Activated CD4-positive, alpha-beta T cell treated with anti-CD3 and anti-CD28 coated beads, Interleukin-10, Interleukin-2, amounts not matched to agents 100 ng/mL and 50 ng/mL, durations not matched to agents 16 hours and 8 hours (primary cell): ENCODE results near the gene FKBP5.
"Not testable (repeated sequence)": the region's sequence is repeated elsewhere in the genome, so short reads cannot be mapped to it uniquely, and the experiment has no call there.

Source experiments
- DNase-seq: peaks from one replicate; pipeline ENCODE4 v3.0.0-alpha.2; 2020

The FKBP5 gene

DNA sequence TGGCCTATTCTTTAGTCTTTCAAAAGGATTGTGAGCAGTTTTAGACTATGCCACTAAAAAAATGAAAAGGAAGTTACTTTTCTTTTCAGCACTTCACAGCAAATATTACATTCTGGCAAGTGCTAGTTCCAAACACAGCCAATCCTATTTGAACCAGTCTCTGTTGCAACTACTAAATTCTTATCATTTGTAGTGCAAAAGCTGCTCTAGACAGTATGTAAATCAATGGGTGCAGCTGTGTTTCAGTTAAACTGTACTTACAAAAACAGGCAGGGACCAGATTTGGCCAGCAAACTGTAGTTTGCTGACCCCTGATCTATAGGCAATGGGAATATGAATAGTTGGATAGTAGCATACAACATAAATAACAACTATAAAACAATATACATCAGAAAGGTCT is 107.9 kb downstream of the FKBP5 start:
- DNase-seq, result no peak

DNA sequence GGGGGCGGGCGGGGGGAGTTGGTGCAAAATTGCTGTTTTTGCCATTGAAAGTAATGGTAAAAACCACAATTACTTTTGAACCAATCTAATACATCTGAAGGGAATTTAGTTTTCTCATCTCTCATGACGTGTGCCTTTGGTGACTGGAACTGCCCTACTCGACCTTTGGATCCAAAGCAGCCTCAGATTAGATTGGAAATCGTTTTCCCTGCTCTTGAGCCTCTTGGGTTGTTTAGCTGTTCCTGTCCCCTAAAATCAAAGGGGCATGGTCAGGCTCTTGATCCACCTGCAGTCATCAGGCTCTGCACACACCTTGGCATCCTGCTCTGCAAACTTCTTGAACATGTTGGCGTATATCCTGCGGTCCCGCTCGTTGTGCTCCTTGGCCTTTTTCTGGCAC is 112.0 kb downstream of the FKBP5 start:
- no peak for DNase-seq

DNA sequence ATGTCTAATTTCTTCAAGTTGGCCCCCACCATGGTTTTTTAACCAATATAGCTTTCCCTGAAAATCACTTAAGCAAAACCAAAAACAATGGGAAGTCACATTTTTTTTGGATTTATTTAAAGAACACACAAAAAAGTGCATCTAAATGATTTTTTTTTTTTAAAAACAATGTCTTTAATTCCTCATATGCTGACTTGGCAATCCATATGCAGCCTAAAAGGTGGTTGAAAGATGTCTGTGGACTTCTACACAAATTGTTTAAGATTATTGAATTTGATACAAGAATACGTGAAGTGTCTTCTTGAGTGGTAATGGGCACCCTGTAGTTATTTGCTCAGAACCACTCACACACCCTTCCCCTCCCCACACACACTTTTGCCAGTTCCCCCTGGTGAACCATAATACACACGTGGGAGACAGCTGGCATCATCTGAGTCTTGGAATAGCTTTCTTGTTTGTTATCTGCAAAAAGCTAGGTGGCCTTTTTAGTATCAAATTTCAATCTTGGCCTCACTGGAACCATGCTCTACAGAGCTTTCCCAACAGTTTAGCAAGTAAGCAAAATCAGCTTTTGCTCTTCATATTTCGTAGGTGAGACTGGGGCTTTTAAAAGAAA is 115.1 kb downstream of the FKBP5 start:
- DNase-seq, result no peak

DNA sequence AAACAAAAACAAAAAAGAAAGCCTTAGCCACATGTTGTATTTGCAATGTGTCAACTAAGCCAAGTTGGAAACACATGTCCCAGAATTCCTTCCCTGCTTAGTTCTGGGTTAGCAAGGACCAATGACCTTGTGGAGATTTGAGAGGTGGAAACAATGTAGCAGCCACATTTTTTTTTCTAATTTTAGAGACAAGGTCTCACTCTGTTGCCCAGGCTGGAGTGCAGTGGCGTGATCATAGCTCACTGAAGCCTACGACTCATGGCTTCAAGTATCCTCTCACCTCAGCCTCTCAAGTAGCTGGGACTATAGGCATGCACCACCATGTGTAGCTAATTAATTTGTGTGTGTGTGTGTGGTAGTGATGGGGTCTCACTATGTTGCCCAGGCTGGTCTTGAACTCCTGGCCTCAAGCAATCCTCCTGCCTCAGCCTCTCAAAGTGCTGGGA is 117.8 kb downstream of the FKBP5 start:
- DNase-seq, result not testable (repeated sequence)

DNA sequence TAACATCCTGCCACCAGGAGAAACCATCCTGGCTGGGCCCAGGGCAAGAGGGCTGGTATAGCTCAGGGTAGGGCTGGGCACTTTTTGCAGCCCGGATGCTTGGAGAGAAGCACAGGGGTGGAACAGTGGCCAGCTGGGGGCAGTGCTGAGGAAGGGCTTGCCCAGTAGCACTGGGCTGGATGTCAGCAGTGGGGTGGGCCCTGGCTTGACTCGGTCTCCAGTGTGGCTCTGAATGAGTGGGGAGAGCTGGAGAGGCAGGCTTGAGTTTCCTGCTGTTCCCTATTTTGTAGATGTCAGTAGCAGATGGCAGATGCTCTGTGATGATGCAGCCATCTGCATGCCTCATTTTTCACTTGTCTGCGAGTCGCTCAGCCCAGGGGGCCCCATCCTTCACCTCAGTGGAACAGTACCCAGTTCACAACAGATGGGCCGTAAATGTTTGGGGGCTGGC is 119.7 kb downstream of the FKBP5 start:
- peak; percentile 17 for DNase-seq

DNA sequence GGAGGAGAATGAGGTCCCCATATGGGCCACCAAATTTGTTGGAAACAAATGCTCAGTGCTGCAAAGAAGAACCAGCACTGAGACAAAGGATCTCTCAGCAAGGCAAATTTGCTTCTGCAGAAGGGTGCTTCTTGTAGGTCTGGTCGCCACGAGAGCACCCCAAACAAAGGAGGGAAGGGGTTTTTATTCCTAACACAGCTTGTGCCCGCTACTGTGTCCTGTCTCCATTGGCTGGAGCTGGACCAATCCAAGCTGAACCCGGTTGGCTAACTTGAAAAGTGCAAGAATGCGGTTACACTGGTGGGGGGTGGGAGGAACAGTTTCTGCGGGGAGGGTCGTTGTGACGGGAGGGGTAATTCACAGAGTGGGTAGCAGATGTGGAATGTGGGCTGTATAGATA is 121.9 kb downstream of the FKBP5 start:
- no peak for DNase-seq

DNA sequence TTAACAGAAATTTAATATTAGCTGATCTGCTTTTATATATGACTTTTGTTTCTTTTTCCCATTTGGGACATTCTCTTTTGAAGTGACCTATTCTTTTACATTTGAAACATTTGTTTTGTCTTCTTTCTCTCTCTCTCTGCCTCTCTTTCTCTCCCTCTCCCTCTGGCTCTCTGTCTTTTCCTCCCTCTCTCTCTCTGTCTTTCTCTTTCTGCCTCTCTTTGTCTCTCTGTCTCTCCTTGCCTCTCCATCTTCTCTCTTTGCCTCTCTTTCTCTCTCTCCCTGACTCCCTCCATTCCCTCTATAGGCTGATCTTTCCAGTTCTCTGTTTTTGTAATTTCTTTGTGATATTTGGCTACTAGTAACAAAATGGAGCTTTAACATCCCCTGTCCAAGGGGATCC is 124.0 kb downstream of the FKBP5 start:
- DNase-seq, result no peak

DNA sequence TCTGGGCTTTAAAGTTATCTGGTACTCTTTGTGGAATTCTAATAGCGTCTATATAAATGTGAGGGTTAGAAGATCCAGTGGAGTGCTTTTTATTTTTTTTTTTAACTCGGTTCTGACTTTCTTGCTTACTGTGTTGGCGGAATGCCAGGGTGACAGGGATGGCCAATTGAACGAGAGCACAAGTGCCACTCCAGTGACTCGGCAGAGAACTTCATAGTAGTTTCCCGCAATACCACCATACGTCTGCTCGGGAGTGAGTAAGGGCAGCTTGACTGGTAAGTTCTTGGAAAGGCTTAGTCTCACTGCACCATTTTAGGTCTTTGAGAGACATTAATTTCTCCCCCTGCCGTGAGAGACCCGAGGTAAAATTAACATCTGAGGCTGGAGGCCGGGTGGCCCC is 126.7 kb downstream of the FKBP5 start:
- DNase-seq, result no peak

DNA sequence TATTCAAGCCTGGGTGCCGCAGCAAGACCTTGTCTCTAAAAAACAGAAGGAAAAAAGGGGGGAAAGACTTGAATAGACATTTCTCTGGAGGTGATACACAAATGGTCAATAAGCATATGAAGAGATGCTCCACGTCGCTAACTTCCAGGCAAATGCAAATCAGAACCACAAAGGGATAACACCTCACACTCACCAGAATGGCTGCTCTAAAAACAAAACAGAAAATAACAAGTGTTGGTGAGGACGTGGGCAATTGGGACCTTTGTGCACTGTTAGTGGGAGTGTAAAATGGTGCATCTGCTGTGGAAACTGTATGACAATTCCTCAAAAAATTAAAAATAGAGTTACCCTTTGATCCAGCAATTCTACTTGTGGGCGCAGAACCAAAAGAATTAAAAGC is 127.6 kb downstream of the FKBP5 start:
- DNase-seq, result no peak

DNA sequence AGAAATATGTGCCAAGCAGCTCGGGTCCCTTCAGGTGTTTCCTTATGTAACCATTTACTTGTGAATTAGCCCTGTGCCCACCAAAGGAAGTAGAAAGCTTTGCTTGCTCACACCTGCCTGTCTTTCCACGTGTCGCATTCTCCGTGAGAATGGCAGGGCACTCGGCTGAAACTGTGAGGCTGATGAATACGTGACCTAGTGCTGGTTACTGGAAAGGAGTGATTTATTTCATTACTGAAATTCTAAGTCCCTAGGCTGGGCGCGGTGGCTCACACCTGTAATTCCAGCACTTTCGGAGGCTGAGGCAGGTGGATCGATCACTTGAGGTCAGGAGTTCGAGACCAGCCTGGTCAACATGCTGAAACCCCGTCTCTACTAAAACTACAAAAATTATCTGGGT is 130.1 kb downstream of the FKBP5 start:
- no peak for DNase-seq

DNA sequence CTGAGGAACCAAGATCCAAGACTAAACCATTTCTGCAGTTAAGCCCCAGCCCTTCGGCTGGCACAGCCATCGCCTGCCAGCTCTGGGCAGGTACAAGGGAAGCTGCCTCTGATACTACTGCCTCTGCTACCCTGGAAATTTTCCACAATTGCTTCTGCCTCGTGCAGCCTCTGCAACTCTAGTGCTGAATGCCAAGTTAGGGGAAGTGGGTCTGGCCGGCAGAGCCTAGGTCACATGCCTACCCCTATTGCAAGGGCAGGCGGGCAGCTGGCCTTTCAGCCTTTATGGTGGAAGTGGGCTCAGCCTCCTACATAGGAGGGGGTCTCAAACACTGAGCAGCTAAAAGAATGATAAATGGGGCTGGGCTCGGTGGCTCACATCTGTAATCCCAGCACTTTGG is 131.5 kb downstream of the FKBP5 start:
- DNase-seq, result no peak

DNA sequence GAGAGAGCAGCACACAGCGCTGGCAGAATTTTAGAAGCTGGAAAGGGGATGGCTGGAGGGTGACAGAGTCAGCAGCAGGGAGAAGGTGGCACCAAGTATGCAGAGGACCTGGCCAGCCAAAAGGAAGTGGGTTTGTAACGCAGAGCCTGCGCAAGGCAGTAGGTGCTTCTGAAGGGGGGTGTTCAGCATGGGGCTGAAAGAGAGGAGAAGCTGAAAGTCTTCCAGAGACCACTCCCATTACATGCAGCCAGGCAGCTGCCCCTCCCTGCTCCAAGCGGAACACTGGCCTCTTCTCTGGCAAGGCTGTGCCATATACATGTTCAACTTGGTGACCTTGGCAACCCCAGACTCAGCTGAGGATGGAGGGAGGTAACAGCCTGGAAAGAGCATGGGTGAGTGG is 133.9 kb downstream of the FKBP5 start:
- no peak for DNase-seq

DNA sequence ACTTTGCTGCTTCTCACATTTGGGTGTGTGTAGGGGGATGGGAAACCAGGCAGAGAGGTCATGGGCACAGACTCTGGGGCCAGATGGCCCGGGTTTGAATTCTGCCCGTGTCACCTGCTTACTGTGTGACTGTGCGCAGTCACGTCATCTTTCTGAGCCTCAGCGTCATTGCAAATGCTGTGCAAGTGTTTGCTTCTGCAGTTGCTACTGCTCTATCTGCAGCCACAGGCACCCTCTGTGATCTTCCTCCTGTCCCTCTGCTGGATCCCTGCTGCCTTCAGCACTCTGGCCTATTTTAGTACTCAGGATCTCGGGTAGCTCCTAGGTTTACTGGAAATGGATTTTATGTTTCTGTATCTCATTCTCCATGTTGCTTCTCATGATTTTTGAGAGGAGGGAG is 135.4 kb downstream of the FKBP5 start:
- DNase-seq, result no peak

DNA sequence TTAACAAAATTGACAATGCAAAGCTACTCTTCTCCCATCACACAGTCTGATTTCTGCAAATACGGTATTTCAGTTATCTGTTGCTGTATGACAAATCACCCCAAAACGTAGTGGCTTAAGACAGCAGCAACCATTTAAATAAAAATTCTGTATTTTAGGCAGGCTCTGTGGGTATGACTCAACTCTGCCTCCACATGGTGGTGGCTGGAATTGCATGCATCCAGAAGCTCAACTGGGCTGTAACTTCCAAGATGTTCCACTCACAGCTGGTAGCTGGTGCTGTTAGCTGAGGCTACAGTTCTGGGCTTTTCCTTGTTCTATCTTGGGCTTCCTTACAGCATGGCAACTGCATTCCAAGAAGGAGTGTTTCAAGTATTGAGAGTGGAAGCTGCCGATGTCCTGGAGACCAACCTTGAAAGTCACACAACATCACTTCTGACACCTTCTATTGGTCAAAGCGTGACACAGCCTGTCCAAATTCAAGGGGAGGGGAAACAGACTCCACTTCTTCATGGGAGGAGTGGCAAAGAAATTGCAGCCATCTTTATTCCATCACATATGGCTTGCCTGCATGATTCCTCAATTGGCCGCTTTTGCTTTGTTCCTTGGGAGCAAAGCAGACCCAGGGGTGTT is 136.3 kb downstream of the FKBP5 start:
- DNase-seq, result peak; percentile 68

DNA sequence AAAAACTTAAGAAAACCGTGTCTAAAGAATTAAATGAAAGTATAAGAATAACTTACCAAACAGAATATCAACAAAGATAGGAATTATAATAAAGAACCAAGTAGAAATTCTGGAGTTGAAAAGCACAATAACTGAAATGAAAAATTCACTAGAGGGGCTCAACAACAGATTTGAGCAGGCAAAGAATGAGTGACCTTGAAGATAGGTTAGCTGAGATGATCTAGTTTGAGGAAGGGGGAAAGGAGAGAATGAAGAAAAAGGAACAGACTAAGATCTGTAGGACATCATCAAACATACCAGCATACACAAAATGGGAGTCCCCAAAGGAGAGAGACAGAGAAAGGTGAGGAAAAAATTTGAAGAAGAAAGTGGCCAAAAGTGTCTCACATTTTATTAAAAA is 138.3 kb downstream of the FKBP5 start:
- DNase-seq, result no peak

DNA sequence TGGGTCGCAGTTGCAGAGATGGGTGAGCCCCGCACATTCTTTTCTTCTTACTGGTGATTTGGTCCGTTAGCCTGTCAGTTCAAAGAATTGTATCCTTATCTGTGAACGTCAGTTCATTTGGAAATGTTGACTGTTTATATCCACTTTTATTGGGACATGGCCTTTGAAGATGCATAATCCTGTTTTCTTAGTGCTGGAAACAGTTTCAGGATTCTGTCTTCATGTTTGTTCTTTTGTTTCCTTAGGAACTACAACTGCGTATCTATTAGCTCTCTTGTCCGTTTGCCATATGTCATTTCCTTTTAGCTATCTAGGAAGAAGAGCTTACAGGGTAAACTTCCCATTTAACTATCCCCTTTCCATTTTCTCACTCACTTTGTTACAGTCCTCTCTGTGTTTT is 141.0 kb downstream of the FKBP5 start:
- no peak for DNase-seq

DNA sequence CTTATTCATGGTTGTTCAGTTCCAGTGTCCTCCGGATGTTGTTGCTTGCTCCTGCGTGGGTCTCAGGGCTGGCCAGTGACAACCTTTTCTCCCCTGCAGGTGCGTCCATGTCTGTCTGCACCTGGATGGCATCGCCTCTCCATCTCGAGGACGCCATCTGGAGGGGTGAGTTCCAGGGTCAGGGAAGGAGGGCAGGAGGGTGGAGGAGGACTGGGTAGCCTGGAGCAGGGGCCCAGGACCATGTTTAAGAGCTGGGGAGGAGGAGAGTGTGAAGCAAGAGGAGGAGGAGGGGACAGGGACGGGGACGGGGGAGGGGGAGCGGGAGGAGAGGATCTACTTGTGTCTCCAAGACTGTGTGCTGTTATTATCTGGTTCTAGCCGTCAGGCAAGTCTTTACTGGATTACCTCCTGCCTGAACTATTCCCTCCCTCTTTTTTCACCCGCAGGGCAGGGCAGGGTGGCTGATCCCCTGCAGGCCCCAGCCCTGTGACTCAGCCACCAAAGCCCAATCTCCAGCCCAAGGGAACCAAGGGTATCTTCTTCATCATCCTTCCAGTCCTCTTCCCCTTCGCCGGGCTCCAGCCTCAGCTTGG is 143.8 kb downstream of the FKBP5 start:
- DNase-seq, result no peak

DNA sequence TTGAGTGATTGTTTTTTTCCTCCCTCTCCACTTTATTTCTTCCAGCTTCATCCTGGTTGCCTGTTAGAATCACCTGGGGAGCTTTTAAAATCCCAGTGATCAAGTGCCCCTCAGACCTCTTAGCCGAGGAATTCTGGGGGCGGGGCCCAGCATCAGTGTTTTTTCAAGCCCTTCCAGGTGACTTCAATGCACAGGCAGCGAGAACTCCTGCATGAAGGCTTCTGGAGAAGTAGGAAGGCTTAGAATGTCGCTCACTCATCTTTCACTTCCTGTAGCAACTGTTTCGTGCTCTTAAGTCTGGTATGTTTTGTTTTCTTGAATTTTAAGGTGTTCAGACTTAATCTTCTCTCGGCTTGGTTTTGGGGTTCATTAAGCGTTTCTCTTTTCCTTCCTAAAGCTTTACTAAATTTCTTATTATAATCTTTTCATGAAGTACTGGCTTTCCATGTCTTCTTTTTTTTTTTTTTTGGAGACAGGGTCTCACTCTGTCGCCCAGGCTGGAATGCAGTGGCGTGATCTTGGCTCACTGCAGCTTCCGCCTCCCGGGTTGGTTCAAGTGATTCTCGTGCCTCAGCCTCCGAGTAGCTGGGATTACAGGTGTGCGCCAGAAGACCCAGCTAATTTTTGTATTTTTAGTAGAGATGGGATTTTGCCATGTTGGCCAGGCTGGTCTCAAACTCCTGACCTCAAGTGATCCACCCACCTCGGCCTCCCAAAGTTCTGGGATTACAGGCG is 145.1 kb downstream of the FKBP5 start:
- no peak for DNase-seq

DNA sequence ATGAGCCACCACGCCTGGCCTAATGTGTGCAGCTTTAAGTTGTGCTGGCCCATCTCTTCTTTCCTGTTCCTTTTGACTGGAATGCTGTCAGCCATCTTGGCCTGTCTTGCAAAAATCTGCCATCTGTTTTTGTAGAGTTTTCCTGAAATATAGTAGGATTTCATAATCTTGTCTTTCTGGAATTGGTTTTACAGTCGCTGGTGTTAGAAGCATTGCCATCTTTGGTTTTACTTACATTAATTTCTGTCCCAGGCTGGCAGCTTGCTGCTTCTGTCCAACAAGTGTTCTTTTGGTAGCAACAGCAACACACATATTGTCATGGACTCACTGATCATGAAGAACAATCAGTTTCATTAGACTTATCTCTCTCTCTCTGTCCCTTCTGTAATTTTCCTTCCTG is 146.9 kb downstream of the FKBP5 start:
- no peak for DNase-seq

DNA sequence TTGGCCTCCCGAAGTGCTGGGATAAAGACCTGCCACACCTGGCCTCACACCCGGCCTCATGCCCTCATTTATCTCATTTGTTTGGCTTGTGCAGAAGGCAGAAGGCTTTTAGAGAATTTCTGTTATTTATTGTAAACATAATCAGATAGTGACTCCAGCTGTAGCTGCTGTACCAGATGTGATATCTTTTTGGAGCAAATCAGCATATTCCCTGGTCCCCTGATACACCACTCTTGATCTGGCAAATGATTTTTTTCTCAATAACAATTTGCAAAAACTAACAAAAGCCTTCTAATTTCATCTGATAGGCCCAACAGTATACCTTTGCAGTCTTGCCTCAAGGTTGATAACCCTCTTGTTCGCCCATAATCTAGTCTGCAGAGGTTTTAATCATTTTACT is 149.5 kb downstream of the FKBP5 start:
- DNase-seq, result no peak

DNA sequence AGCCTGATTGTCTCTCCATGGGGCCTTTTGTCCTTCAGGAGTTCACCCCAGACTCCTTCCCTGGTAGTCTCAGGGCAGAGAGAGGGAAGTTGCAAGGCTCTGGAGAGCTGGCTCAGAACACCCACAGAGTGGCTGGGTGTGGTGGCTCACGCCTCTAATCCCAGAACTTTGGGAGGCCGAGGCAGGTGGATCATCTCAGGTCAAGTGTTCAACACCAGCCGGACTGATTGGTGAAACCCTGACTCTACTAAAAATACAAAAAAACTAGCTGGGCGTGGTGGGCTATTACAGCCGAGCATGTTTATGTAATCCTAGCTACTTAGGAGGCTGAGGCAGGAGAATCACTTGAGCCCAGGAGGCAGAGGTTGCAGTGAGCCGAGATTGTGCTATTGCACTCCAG is 152.9 kb downstream of the FKBP5 start:
- DNase-seq, result not testable (repeated sequence)

DNA sequence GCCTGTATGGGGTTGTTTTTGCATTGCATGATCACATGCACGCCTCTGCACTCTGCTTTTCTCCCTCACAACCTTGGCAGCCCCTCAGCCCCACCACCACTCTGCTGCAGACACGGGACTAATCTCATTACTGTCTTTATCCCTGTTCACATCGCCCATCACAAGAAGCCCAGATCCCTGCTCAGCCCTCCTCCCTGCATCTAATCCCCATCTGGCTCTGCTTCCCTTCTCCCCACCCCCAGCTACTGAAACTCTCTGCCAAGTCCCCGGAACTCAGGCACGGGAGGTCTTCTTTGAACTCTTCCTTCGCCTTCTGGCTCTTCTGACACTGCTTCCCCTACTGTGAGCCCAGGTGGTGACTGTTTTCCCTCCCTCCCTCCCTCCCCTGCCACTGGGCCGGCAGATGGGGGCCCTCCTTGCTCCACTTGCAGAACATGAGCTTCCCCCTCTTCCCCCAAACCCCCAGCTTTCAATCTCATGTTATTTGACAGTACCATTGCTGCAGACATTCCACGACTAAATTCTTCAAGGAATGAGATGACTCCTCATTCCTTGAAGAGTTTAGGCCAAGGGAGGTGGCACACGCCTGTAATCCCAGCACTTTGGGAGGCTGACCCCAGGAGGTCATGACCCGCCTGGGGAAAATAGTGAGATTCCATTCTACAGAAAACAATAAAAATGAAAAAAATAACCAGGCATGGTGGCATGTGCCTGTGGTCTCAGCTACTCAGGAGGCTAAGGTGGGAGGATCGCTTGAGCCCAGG is 154.1 kb downstream of the FKBP5 start:
- no peak for DNase-seq

DNA sequence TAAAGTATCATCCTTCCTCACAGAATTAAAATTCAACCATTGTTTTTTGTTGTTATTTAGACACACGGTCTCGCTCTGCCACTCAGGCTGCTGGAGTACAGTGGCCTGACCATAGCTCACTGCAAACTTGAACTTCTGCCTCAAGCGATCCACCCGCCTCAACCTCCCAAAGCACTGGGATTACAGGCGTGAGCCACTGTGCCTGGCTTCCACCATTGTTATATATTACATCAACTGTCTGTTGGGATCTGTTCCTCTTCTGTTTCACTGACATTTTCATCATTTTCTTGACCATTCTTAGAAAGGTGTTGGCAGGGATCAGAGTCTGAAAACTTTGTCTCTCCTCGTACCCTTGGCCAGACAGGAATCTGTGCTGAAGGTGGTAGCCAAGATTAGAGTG is 154.7 kb downstream of the FKBP5 start:
- DNase-seq, result no peak
